DOHH2 (cell line): ENCODE data around the gene NDUFS7.

Experiments used
- H3F3A ChIP-seq: fragments of 200-600 bp; sonication (generic), shearing (Covaris generic); 2 replicates; pipeline ENCODE4 v1.6.0; 2016; ENCODE audit warnings: antibody characterized with exemption, mild to moderate bottlenecking; ENCODE audit not compliant: control insufficient read depth, insufficient read depth
- H3K27ac ChIP-seq: fragments of 200-600 bp; sonication (generic); 2 replicates; pipeline ENCODE4 v1.5.1; 2014; ENCODE audit warnings: low read depth, mild to moderate bottlenecking, low read length, moderate library complexity
- H3K27me3 ChIP-seq: fragments of 200-600 bp; sonication (generic); 2 replicates; pipeline ENCODE4 v1.6.1; 2014; ENCODE audit warnings: mild to moderate bottlenecking, low read length, mixed read lengths; ENCODE audit not compliant: control insufficient read depth
- H3K36me3 ChIP-seq: fragments of 200-600 bp; sonication (generic); 2 replicates; pipeline ENCODE4 v1.6.1; 2014; ENCODE audit warnings: mild to moderate bottlenecking, low read length, moderate library complexity, mixed read lengths; ENCODE audit not compliant: control insufficient read depth
- H3K4me1 ChIP-seq: fragments of 200-600 bp; sonication (generic); 2 replicates; pipeline ENCODE4 v1.6.1; 2014; ENCODE audit warnings: mild to moderate bottlenecking, low read length, mixed read lengths; ENCODE audit not compliant: control insufficient read depth
- H3K4me2 ChIP-seq: fragments of 200-600 bp; sonication (generic); 2 replicates; pipeline ENCODE4 v1.6.0; 2014; ENCODE audit warnings: mild to moderate bottlenecking, low read length, moderate library complexity
- H3K4me3 ChIP-seq: fragments of 200-600 bp; sonication (generic); 2 replicates; pipeline ENCODE4 v1.5.1; 2014; ENCODE audit warnings: mild to moderate bottlenecking, low read length, mixed read lengths
- H3K79me2 ChIP-seq: fragments of 200-600 bp; sonication (generic); 2 replicates; pipeline ENCODE4 v1.6.1; 2014; ENCODE audit warnings: mild to moderate bottlenecking, low read length, mixed read lengths; ENCODE audit not compliant: control insufficient read depth
- H3K9me2 ChIP-seq: fragments of 200-600 bp; sonication (generic); replicated peaks from 2 replicates; pipeline ENCODE4 v1.6.1; 2014; ENCODE audit warnings: mild to moderate bottlenecking, low read length, mixed read lengths; ENCODE audit not compliant: control insufficient read depth
- H3K9me3 ChIP-seq: fragments of 200-600 bp; sonication (generic); 2 replicates; pipeline ENCODE4 v1.6.1; 2014; ENCODE audit warnings: antibody characterized with exemption, low read length, mixed read lengths; ENCODE audit not compliant: control insufficient read depth, insufficient read depth
- H4K20me1 ChIP-seq: fragments of 200-600 bp; sonication (generic); 2 replicates; pipeline ENCODE4 v1.6.0; 2014; ENCODE audit warnings: low read depth, mild to moderate bottlenecking, antibody characterized with exemption, low read length, moderate library complexity; ENCODE audit not compliant: control insufficient read depth, insufficient read depth
- EZH2phosphoT487 ChIP-seq: fragments of 200-600 bp; sonication (generic); IDR thresholded peaks from 2 replicates; pipeline ENCODE4 v1.6.1; 2017; ENCODE audit warnings: borderline replicate concordance, mild to moderate bottlenecking, antibody characterized with exemption, low read length, moderate library complexity, mixed read lengths
- TF ChIP-seq, protein P1 (sequence below): fragments of 200-600 bp; sonication (generic); IDR thresholded peaks from one replicate; pipeline ENCODE4 v1.5.1; 2014; ENCODE audit warnings: antibody characterized with exemption, mild to moderate bottlenecking, low read depth, low read length; ENCODE audit not compliant: poor library complexity, severe bottlenecking

The NDUFS7 gene

GRCh38 chr19:1440418-1440801, 56.7 kb downstream of the NDUFS7 start:
- no peaks in the 10 kb centered on the region for H3K9me3 ChIP-seq
- H3F3A ChIP-seq: peaks cover 69% of the 10 kb centered on the region
- H3K79me2 ChIP-seq: peaks cover 35% of the 10 kb centered on the region
- no peaks in the 10 kb centered on the region for H3K9me2 ChIP-seq
- peaks cover 71% of the 10 kb centered on the region for H3K4me1 ChIP-seq
- H3K27ac ChIP-seq: no peak overlapping the region
- H4K20me1 ChIP-seq: peaks cover 20% of the 10 kb centered on the region
- TF ChIP-seq, protein P1, sequence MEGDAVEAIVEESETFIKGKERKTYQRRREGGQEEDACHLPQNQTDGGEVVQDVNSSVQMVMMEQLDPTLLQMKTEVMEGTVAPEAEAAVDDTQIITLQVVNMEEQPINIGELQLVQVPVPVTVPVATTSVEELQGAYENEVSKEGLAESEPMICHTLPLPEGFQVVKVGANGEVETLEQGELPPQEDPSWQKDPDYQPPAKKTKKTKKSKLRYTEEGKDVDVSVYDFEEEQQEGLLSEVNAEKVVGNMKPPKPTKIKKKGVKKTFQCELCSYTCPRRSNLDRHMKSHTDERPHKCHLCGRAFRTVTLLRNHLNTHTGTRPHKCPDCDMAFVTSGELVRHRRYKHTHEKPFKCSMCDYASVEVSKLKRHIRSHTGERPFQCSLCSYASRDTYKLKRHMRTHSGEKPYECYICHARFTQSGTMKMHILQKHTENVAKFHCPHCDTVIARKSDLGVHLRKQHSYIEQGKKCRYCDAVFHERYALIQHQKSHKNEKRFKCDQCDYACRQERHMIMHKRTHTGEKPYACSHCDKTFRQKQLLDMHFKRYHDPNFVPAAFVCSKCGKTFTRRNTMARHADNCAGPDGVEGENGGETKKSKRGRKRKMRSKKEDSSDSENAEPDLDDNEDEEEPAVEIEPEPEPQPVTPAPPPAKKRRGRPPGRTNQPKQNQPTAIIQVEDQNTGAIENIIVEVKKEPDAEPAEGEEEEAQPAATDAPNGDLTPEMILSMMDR: no peak
- TF ChIP-seq EZH2phosphoT487: no peak
- H3K36me3 ChIP-seq: peaks cover 47% of the 10 kb centered on the region
- H3K27me3 ChIP-seq: no peaks in the 10 kb centered on the region
- H3K4me3 ChIP-seq: no peak overlapping the region
- peak overlapping the region; percentile 87; the same call in 1 of the 2 replicates for H3K4me2 ChIP-seq

GRCh38 chr19:1441022-1441426, 57.3 kb downstream of the NDUFS7 start:
- no peaks in the 10 kb centered on the region for H3K9me3 ChIP-seq
- peak overlapping the region; percentile 87; the same call in 1 of the 2 replicates for H3K4me2 ChIP-seq
- H4K20me1 ChIP-seq: peaks cover 22% of the 10 kb centered on the region
- H3K27ac ChIP-seq: no peak overlapping the region
- H3F3A ChIP-seq: peaks cover 69% of the 10 kb centered on the region
- H3K4me3 ChIP-seq: no peak overlapping the region
- H3K4me1 ChIP-seq: peaks cover 73% of the 10 kb centered on the region
- no peaks in the 10 kb centered on the region for H3K9me2 ChIP-seq
- H3K79me2 ChIP-seq: peaks cover 35% of the 10 kb centered on the region
- TF ChIP-seq, protein P1: no peak
- TF ChIP-seq EZH2phosphoT487: no peak
- no peaks in the 10 kb centered on the region for H3K27me3 ChIP-seq
- H3K36me3 ChIP-seq: peaks cover 46% of the 10 kb centered on the region

DNA sequence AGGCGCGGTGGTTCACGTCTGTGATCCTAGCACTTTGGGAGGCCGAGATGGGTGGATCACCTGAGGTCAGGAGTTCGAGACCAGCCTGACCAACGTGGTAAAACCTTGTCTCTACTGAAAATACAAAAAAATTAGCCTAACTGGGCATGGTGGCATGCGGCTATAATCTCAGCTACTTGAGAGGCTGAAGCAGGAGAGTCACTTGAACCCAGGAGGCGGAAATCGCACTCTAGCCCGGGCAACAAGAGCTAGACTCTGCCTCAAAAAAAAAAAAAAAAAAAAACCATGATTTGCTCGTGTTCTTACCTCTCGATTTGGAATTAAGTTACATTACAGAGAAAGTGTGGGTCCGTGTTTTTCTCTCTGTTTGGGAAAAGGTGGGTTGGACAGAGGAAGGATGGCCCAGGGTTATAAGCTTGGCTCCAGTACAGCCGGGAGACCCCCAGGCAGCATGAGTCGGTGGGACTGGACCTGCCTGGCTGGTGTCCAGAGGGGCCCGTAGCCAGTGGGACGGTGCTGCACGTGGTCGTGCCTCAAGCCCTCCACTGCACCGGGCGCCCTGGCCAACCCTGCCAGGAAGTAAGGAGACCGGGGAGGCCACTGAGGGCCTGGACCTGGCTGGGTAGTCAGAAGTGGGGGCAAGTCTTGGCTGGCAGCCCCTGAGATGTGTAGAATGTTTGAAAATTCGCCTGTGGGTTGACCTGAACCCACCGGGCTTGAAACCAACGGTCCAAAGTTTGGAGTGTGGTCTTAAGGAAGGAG, 58.2 kb downstream of the NDUFS7 start:
- Histone ChIP-seq H3K27ac (no peak overlapping the region), H3F3A (peaks cover 63% of the 10 kb centered on the region), H3K4me1 (peaks cover 71% of the 10 kb centered on the region), H3K36me3 (peaks cover 46% of the 10 kb centered on the region), H3K9me3 (no peaks in the 10 kb centered on the region), H4K20me1 (peaks cover 22% of the 10 kb centered on the region), H3K9me2 (no peaks in the 10 kb centered on the region), H3K27me3 (peaks cover 4% of the 10 kb centered on the region), H3K4me3 (no peak overlapping the region), H3K79me2 (peaks cover 35% of the 10 kb centered on the region), H3K4me2 (peak overlapping the region; percentile 9; the same call in 1 of the 2 replicates)
- TF ChIP-seq EZH2phosphoT487: no peak
- TF ChIP-seq, protein P1: no peak
